GM12801 (cell line): ENCODE data around the gene NOC2L.

Experiments
- TF ChIP-seq, protein P1 (sequence below): IDR thresholded peaks from one replicate; pipeline ENCODE4 v1.5.1; 2011; ENCODE audit warnings: control low read depth; ENCODE audit not compliant: insufficient read length; ENCODE audit errors: extremely low read depth

The NOC2L gene

DNA sequence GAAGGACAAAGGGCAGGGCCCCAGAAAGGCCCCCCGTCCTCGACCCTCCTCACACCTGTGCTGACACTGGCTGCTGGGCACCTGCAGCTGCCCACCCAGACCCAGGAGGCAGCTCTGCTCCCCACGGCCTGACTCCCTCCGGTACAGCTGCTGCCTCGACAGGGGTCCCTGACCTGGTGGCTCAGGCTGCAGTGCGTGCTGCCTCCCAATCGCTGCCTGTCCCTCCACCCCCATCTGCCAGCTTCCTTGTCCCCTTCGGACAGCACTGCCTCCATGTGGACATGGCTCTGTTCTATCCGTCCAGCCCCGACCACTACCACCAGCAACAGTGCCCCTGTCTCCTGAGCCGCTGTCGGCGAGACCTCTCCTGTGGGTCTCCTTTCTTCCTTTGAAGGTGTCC, 4.1 kb downstream of the NOC2L start:
- TF ChIP-seq, protein P1, sequence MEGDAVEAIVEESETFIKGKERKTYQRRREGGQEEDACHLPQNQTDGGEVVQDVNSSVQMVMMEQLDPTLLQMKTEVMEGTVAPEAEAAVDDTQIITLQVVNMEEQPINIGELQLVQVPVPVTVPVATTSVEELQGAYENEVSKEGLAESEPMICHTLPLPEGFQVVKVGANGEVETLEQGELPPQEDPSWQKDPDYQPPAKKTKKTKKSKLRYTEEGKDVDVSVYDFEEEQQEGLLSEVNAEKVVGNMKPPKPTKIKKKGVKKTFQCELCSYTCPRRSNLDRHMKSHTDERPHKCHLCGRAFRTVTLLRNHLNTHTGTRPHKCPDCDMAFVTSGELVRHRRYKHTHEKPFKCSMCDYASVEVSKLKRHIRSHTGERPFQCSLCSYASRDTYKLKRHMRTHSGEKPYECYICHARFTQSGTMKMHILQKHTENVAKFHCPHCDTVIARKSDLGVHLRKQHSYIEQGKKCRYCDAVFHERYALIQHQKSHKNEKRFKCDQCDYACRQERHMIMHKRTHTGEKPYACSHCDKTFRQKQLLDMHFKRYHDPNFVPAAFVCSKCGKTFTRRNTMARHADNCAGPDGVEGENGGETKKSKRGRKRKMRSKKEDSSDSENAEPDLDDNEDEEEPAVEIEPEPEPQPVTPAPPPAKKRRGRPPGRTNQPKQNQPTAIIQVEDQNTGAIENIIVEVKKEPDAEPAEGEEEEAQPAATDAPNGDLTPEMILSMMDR: no peak

GRCh38 chr1:953524-954320, 5.3 kb downstream of the NOC2L start:
- TF ChIP-seq, protein P1: no peak

- TF ChIP-seq, protein P1: no peak
Measured at GRCh38 chr1:952603-953002, 6.5 kb downstream of the NOC2L start.

- TF ChIP-seq, protein P1: no peak
Measured at GRCh38 chr1:952201-952600, 6.9 kb downstream of the NOC2L start.

- TF ChIP-seq, protein P1: no peak
Measured at GRCh38 chr1:951364-951763, 7.7 kb downstream of the NOC2L start.

DNA sequence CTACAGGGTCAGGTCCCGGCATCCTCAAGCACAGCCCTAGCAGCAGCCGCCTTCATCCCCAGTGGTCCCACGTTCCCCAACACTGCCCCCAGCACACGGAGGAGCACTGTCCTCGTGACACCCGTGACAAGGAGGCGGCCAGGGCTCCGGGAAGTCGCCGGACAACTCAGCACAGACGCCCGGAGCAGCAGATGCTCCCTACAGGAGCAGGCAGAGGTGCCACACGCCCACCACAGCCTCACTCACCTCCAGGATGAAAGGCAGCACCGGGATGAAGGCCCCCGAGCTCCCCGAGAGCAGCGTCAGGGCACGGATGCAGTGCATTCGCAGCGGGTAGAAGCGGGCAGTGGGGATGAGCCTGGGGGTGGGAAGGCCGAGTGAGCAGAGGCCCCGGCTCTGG, 8.2 kb downstream of the NOC2L start:
- TF ChIP-seq, protein P1: no peak

- TF ChIP-seq, protein P1: no peak
Measured at GRCh38 chr1:950268-950667, 8.8 kb downstream of the NOC2L start.
